ENCODE results near the gene RPS16. TPM values are rescaled to one million over a fixed set of nuclear protein-coding genes. Genes with fewer than 3 reads are reported as not detected.
A peak's percentile ranks its signal among the peaks of the same experiment; 100 is the strongest.

RPS16 gene
- total and polyA plus RNA-seq, 4 donors = 109 to 1,094 (median 218) TPM

DNA sequence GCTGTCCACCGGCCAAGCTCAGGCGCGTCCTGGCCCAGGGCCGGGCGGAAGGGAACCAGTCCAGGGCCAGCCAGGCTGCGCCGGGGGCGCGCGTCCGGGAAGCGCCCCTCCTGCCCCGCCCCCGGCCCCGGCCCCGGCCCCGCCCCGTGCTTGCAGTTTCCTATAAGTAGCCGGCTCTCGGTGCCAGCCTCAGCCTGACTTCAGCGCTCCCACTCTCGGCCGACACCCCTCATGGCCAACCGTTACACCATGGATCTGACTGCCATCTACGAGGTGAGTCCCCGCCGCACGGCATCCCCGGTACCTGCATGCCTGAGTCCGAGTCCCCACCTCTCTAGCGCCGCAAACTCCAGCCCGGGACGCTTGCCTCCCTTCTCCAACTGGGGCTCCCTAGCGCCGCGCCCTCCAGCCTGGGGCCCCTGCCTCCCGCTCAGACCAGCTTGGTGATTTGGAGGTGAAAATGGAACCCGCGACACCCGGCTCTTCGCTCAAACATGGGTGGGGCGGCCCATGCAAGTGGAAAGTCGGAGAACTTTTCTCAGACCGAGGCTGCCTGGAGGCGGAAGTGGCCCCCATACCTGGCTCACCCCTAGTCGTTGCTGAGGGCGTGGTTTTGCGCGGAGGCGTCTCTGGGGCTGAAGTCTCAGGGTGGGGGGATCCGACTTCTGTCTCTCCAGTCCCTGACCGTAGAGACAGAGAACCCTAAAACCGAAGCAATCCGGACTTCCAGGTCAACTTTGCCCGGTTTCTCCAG is 28.9 kb downstream of the RPS16 start, which contains the start of gene ZFP36:
Gene ZFP36 (plus strand): TSS at position 192 of the 754 bp plus-strand sequence. CDS start 58 bp downstream, at position 250.
- Histone ChIP-seq H3K36me3 (ENCODE audit: control insufficient read depth in 4 of 4, insufficient read depth in 3 of 4, low read depth in 1 of 4, low read length in 3 of 4) (peaks cover 0 to 9% (median 0%) of the 10 kb centered on the region in 4 donors), H3K4me3 (ENCODE audit: low read depth in 1 of 3, low read length in 3 of 3) (peak within 1 kb of the TSS; percentile 89 to 95 (median 94)), H3K9ac (ENCODE audit: low read depth in 1 of 2, low read length in 2 of 2) (peak within 1 kb of the TSS; percentile 98 to 99), H3K27me3 (ENCODE audit: control insufficient read depth in 4 of 4, insufficient read depth in 4 of 4, low read length in 3 of 4) (no peaks in the 10 kb centered on the region), H3K4me1 (ENCODE audit: control insufficient read depth in 4 of 4, insufficient read depth in 4 of 4, low read length in 3 of 4) (peaks cover 10 to 29% (median 18%) of the 10 kb centered on the region in 4 donors), H3K27ac (ENCODE audit: low read depth in 1 of 2, low read length in 2 of 2) (peak within 1 kb of the TSS; percentile 94 to 95), H3K9me3 (ENCODE audit: control insufficient read depth in 4 of 4, low read length in 3 of 4) (no peaks in the 10 kb centered on the region)
- under 1% methylated on average over 56 of the region's 56 CpGs for WGBS
- TF ChIP-seq, protein P1, sequence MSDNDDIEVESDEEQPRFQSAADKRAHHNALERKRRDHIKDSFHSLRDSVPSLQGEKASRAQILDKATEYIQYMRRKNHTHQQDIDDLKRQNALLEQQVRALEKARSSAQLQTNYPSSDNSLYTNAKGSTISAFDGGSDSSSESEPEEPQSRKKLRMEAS (IDR thresholded peaks at IDR 0.05) = peak; percentile 43
- peak in 1 of 2 donors; percentile 24 for TF ChIP-seq RXRA (IDR thresholded peaks at IDR 0.05)
- peak; percentile 72 for TF ChIP-seq YY1 (IDR thresholded peaks at IDR 0.05)
- TF ChIP-seq RAD21 (IDR thresholded peaks at IDR 0.05) = no peak
- TF ChIP-seq, protein P2, sequence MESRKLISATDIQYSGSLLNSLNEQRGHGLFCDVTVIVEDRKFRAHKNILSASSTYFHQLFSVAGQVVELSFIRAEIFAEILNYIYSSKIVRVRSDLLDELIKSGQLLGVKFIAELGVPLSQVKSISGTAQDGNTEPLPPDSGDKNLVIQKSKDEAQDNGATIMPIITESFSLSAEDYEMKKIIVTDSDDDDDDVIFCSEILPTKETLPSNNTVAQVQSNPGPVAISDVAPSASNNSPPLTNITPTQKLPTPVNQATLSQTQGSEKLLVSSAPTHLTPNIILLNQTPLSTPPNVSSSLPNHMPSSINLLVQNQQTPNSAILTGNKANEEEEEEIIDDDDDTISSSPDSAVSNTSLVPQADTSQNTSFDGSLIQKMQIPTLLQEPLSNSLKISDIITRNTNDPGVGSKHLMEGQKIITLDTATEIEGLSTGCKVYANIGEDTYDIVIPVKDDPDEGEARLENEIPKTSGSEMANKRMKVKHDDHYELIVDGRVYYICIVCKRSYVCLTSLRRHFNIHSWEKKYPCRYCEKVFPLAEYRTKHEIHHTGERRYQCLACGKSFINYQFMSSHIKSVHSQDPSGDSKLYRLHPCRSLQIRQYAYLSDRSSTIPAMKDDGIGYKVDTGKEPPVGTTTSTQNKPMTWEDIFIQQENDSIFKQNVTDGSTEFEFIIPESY (IDR thresholded peaks at IDR 0.05) = peak; percentile 17
- TF ChIP-seq, protein P3, sequence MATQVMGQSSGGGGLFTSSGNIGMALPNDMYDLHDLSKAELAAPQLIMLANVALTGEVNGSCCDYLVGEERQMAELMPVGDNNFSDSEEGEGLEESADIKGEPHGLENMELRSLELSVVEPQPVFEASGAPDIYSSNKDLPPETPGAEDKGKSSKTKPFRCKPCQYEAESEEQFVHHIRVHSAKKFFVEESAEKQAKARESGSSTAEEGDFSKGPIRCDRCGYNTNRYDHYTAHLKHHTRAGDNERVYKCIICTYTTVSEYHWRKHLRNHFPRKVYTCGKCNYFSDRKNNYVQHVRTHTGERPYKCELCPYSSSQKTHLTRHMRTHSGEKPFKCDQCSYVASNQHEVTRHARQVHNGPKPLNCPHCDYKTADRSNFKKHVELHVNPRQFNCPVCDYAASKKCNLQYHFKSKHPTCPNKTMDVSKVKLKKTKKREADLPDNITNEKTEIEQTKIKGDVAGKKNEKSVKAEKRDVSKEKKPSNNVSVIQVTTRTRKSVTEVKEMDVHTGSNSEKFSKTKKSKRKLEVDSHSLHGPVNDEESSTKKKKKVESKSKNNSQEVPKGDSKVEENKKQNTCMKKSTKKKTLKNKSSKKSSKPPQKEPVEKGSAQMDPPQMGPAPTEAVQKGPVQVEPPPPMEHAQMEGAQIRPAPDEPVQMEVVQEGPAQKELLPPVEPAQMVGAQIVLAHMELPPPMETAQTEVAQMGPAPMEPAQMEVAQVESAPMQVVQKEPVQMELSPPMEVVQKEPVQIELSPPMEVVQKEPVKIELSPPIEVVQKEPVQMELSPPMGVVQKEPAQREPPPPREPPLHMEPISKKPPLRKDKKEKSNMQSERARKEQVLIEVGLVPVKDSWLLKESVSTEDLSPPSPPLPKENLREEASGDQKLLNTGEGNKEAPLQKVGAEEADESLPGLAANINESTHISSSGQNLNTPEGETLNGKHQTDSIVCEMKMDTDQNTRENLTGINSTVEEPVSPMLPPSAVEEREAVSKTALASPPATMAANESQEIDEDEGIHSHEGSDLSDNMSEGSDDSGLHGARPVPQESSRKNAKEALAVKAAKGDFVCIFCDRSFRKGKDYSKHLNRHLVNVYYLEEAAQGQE (IDR thresholded peaks at IDR 0.05) = peak; percentile 29
- TF ChIP-seq, protein P4, sequence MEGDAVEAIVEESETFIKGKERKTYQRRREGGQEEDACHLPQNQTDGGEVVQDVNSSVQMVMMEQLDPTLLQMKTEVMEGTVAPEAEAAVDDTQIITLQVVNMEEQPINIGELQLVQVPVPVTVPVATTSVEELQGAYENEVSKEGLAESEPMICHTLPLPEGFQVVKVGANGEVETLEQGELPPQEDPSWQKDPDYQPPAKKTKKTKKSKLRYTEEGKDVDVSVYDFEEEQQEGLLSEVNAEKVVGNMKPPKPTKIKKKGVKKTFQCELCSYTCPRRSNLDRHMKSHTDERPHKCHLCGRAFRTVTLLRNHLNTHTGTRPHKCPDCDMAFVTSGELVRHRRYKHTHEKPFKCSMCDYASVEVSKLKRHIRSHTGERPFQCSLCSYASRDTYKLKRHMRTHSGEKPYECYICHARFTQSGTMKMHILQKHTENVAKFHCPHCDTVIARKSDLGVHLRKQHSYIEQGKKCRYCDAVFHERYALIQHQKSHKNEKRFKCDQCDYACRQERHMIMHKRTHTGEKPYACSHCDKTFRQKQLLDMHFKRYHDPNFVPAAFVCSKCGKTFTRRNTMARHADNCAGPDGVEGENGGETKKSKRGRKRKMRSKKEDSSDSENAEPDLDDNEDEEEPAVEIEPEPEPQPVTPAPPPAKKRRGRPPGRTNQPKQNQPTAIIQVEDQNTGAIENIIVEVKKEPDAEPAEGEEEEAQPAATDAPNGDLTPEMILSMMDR (IDR thresholded peaks at IDR 0.05; ENCODE audit: low read depth, low read length, missing input control) = no peak
- TF ChIP-seq, protein P5, sequence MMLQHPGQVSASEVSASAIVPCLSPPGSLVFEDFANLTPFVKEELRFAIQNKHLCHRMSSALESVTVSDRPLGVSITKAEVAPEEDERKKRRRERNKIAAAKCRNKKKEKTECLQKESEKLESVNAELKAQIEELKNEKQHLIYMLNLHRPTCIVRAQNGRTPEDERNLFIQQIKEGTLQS (IDR thresholded peaks at IDR 0.05) = no peak
- TF ChIP-seq GABPA (IDR thresholded peaks at IDR 0.05 in 1 of 2, conservative IDR thresholded peaks at IDR 0.05 in 1 of 2) = peak in 1 of 2 donors; percentile 20
- TF ChIP-seq TAF1 (conservative IDR thresholded peaks at IDR 0.05) = peak; percentile 75
- TF ChIP-seq EGR1 (IDR thresholded peaks at IDR 0.05; ENCODE audit: low read depth in 2 of 2) = peak; percentile 3 to 51
- TF ChIP-seq HNF4G (IDR thresholded peaks at IDR 0.05) = no peak
- TF ChIP-seq JUND (IDR thresholded peaks at IDR 0.05) = peak in 1 of 2 donors; percentile 34
- no peak for TF ChIP-seq FOXA1 (IDR thresholded peaks at IDR 0.05)
- TF ChIP-seq HNF4A (conservative IDR thresholded peaks at IDR 0.05) = peak in 1 of 2 donors; percentile 9
- TF ChIP-seq SP1 (IDR thresholded peaks at IDR 0.05) = peak; percentile 37
- peak; percentile 38 for TF ChIP-seq NR2F2 (IDR thresholded peaks at IDR 0.05)
- TF ChIP-seq FOXA2 (IDR thresholded peaks at IDR 0.05) = no peak
- peak; percentile 88 for DNase-seq (ENCODE audit: low spot score)

All from liver (tissue), 9 donors.